Stimulated activated CD8-positive, alpha-beta memory T cell treated with anti-CD3 and anti-CD28 coated beads, Interleukin-15, amount 100 ng/mL, for 1 hour (primary cell): ENCODE data around the gene HES7.

Experiments
- DNase-seq: peaks from one replicate; pipeline ENCODE4 v3.0.0-alpha.2; 2020; ENCODE audit warnings: low read depth

Gene HES7

GRCh38 chr17:8072729-8073461 is 51.0 kb downstream of the HES7 start:
- no peak for DNase-seq

GRCh38 chr17:8072341-8072728 is 51.6 kb downstream of the HES7 start:
- DNase-seq = no peak

GRCh38 chr17:8071496-8071895 is 52.4 kb downstream of the HES7 start:
- DNase-seq = no peak
